ENCODE results near the gene PABPN1. TPM values are rescaled to one million over a fixed set of nuclear protein-coding genes. Genes with fewer than 3 reads are reported as not detected.

PABPN1 gene
- total and polyA plus RNA-seq, 9 of the 15 experiments (the other 6 are each of a cell fraction or from before 2014, with no cell fraction given), result 32.6 to 388 (median 178) TPM

GRCh38 chr14:23320584-23321571, at the start of gene PABPN1 (continued):
- peak in 1 of 3 experiments; percentile 74; a peak in 1 of 6 replicates for TF ChIP-seq ZBTB11 (CRISPR knock-in tag; IDR thresholded peaks at IDR 0.05)
- no peak for TF ChIP-seq ZNF584 (CRISPR knock-in tag; IDR thresholded peaks at IDR 0.05; ENCODE audit: low read depth)
- TF ChIP-seq ZBTB34 (CRISPR knock-in tag; IDR thresholded peaks at IDR 0.05), result no peak
- peak; percentile 94 for TF ChIP-seq ARID3A (IDR thresholded peaks at IDR 0.05; ENCODE audit: borderline replicate concordance, low read depth, low read length)
- TF ChIP-seq THAP7 (CRISPR knock-in tag; IDR thresholded peaks at IDR 0.05), result peak; percentile 15; the same call in 1 of the 2 replicates
- TF ChIP-seq SPI1 (IDR thresholded peaks at IDR 0.05; ENCODE audit: borderline replicate concordance, low read depth, low read length), result no peak
- peak; percentile 18; the same call in 1 of the 2 replicates for TF ChIP-seq KAT7 (CRISPR knock-in tag; IDR thresholded peaks at IDR 0.05; ENCODE audit: borderline replicate concordance)
- no peak for TF ChIP-seq KDM4B (IDR thresholded peaks at IDR 0.05; ENCODE audit: borderline replicate concordance in 2 of 2, low read depth in 1 of 2)
- TF ChIP-seq ESRRA (IDR thresholded peaks at IDR 0.05; ENCODE audit: borderline replicate concordance, low read depth), result peak; percentile 82; the same call in 1 of the 2 replicates
- TF ChIP-seq, protein P1, sequence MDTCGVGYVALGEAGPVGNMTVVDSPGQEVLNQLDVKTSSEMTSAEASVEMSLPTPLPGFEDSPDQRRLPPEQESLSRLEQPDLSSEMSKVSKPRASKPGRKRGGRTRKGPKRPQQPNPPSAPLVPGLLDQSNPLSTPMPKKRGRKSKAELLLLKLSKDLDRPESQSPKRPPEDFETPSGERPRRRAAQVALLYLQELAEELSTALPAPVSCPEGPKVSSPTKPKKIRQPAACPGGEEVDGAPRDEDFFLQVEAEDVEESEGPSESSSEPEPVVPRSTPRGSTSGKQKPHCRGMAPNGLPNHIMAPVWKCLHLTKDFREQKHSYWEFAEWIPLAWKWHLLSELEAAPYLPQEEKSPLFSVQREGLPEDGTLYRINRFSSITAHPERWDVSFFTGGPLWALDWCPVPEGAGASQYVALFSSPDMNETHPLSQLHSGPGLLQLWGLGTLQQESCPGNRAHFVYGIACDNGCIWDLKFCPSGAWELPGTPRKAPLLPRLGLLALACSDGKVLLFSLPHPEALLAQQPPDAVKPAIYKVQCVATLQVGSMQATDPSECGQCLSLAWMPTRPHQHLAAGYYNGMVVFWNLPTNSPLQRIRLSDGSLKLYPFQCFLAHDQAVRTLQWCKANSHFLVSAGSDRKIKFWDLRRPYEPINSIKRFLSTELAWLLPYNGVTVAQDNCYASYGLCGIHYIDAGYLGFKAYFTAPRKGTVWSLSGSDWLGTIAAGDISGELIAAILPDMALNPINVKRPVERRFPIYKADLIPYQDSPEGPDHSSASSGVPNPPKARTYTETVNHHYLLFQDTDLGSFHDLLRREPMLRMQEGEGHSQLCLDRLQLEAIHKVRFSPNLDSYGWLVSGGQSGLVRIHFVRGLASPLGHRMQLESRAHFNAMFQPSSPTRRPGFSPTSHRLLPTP (IDR thresholded peaks at IDR 0.05; ENCODE audit: borderline replicate concordance, extremely low read depth, insufficient read length), result no peak
- TF ChIP-seq, protein P2, sequence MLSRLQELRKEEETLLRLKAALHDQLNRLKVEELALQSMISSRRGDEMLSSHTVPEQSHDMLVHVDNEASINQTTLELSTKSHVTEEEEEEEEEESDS (CRISPR knock-in tag; IDR thresholded peaks at IDR 0.05), result no peak
- peak; percentile 78; the same call in 1 of the 2 replicates for TF ChIP-seq ZNF175 (CRISPR knock-in tag; IDR thresholded peaks at IDR 0.05; ENCODE audit: low read depth)
- no peak for TF ChIP-seq PTBP1 (IDR thresholded peaks at IDR 0.05; ENCODE audit: low read depth, low read length)

All from K562 (cell line).